NCI-H128 (cell line): ENCODE results near the gene LKAAEAR1.

Source experiments
- DNase-seq: peaks from one replicate; lab custom pipeline; 2025; ENCODE audit not compliant: unreplicated experiment; lab: John Stamatoyannopoulos, UW

Gene LKAAEAR1

GRCh38 chr20:64068386-64069208, 15.6 kb downstream of the LKAAEAR1 start:
- DNase-seq = no peak

- no peak for DNase-seq
Measured at GRCh38 chr20:64067733-64068307, 16.4 kb downstream of the LKAAEAR1 start.

- no peak for DNase-seq
Measured at GRCh38 chr20:64067005-64067632, 17.1 kb downstream of the LKAAEAR1 start.

DNA sequence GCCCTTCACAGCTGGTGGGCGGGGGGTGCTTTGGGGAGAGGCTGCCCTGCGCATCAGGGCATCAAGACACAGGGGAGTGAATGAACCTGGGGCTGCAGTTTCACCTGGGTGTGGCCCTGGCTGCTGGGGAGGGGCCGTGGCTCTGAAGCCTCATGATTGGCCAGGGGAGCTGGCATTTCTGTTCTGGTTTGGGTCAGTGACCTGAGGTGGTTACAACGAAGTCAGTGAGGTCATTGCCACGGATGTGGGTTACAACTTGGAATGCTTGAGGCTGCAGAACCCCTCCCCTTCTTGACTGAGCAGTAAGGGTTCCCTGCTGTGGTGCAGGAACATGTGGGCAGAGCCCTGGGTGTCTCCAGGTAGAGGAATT, 18.2 kb downstream of the LKAAEAR1 start:
- DNase-seq = no peak

GRCh38 chr20:64065062-64065973, 18.9 kb downstream of the LKAAEAR1 start:
- DNase-seq = no peak

DNA sequence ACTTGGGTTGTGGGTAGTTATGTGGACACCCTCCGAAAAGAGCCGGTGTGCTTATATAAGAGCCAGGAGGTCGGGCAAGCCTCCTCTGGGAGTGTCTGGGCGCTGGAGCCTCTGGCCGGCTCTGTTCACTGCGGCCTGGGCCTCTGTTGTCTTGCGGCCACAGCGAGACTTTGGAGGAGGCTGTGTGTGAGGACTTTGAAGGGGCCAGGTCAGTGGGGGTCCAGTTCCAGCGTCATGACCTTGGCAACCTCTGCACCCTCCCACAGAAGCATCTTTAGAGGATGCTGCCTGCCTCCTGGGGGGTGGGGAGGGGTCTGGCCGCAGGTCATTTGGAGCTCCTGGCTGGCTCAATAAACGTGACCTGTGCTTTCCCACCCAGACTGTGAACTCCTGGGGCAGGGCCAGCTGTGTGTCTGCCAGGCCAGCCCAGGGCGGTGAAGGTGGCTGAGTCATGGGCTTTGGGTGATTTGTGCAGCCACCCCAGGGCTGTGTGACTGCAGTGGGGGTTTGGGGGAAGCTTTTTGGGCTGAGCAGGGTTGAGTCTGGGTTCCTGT, 20.0 kb downstream of the LKAAEAR1 start:
- no peak for DNase-seq

DNA sequence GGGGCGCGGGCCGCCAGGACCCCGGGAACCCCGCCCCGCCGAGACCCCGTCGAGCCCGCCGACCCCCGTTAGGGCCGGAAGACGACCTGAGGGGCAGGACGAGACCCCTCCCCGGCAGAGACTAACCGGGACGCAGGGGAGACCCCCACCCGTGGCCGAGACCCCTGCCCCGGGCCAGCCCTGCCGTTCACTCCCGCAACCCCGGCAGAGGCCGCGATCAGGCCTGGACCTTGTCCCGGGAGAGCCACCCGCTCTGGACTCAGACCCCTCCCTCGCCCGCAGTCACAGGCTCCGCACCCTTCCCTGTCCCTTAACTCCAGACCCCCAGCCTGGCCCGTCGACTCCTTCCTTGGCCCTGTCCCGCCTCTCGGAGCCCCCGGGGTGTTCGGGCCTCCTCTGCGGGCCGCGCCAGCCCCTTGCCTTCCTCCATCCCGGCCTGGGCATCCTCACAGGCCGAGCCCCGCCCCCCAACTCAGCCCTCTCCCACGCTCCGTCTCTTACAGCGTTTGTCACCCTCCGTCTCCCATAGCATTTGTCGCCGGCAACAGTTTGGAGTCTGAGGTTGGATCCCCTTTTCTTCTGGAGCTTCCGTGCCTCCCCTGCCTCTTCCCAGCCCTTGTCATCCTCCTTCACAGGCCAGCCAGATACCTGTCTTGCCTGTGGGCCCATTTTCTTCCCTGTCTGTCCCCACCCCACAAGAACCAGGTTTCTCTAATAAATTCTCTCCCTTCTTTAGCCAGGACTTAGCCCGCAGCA, 20.6 kb downstream of the LKAAEAR1 start:
- DNase-seq = no peak

DNA sequence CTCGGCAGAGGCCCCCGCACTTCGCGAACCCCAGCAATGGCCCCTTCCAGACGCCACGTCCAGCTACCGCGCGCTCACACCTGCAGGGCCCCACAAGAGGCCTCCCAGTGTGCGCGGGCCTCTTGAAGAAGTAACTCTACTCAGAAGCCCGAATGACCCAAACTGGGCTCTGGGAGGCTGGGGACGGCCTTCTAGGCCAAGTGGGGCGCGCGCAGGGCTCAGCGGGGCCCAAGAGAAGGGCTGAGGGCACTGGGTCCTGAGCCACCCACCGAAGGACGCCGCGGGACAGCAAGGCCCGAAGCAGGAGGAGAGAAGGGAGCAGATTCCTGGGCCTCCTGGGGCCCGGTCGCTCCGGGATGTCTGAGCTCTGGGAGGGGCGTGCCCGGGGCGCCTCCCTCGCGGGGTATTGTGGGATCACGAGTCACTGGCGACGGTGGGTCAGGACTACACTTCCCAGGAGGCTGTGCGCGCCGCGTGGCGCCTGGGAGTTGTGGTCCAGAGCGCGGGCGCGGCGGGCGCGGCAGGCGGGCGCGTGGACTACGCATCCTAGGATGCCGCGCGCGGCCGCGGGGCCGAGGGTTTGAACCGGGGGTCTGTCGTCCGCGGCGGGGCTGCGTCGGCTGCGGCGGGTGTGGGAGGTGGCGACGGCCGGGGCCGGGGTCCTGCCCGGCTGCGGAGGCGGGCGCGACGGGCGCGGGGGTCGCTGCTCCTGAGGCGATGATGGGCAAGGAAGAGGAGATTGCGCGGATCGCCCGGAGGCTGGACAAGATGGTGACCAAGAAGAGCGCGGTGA, 21.4 kb downstream of the LKAAEAR1 start, which contains the start of gene TCEA2:
Gene TCEA2 (plus strand): TSS at position 603 of the 793 bp plus-strand sequence. CDS start 115 bp downstream, at position 718.
- peak; percentile 85 for DNase-seq

GRCh38 chr20:64062276-64062595, 22.0 kb downstream of the LKAAEAR1 start:
- DNase-seq = no peak

GRCh38 chr20:64058536-64058935, 25.7 kb downstream of the LKAAEAR1 start:
- no peak for DNase-seq

- peak; percentile 41 for DNase-seq
Measured at GRCh38 chr20:64057628-64058498, 26.3 kb downstream of the LKAAEAR1 start.

DNA sequence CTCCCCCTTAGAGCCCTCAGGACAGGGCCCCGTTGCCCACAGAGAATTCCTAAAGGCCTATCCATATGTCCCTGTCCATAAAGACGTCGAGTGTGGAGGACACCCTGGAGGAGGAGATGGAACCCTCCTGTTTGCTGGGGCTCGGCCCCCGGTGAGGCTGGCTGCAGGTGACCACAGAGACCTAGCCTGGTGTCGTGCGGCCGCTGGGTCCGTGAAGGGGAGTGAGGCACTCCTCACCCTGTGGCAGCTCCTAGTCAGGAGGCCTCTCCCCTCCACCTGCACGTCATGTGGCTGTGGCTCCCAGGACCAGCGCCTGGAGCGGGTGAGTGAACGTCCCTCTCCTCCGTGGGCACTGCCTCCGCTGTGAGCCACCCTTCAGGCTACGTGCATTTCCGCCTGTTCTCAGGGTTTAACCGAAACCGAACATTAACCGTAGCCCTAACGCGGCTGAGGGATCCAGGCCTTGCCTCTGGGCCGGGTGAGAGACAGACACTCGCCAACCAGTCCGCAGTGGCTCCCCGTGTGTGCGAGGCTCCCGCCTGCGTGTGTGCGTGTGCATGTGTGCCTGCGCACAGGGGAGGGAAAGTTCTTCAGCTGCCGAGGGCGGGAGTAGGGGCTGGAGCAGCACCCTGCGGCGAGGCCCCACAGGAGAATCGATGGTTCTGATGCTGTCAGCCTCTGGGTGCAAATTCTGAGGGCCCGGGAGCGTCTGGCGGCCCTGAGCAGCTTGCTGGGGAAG, 27.1 kb downstream of the LKAAEAR1 start:
- no peak for DNase-seq

DNA sequence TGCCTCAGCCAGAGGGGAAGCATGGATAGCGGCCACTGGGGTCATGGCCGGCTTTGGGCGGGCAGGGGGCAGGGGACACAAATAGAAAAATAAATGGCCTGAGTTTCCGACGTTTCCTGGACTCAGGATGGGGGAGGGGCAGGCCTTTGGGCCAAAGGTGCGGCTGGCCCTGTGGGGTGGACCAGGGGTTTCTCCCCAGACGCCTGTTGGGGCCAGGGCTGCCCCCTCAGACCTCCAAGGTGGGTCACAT, 27.6 kb downstream of the LKAAEAR1 start:
- no peak for DNase-seq

- no peak for DNase-seq
Measured at GRCh38 chr20:64055893-64056638, 28.1 kb downstream of the LKAAEAR1 start.

DNA sequence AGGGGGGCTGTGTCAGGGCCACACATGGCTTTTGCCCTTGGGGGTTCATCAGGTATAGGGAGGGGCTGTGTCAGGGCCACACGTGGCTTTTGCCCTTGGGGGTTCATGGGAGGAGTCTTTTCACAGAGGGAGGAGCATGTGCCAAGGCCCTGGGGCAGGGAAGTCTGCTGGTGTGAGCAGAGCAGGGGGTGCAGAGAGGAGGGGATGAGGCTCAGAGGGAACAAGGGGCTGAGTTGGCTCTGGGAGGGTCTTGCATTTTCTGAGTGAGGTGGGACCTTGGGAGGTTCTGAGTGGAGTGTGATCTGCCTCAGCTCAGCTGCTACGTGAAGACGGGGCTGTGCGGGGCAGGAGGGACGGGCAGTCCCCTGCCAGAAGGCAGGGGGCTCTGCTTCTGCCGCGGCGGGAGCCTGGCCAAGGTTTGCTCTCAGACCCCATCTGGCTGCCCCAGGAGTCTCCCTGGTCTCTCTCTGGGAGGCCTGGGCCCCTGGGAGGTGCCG, 28.8 kb downstream of the LKAAEAR1 start:
- no peak for DNase-seq

DNA sequence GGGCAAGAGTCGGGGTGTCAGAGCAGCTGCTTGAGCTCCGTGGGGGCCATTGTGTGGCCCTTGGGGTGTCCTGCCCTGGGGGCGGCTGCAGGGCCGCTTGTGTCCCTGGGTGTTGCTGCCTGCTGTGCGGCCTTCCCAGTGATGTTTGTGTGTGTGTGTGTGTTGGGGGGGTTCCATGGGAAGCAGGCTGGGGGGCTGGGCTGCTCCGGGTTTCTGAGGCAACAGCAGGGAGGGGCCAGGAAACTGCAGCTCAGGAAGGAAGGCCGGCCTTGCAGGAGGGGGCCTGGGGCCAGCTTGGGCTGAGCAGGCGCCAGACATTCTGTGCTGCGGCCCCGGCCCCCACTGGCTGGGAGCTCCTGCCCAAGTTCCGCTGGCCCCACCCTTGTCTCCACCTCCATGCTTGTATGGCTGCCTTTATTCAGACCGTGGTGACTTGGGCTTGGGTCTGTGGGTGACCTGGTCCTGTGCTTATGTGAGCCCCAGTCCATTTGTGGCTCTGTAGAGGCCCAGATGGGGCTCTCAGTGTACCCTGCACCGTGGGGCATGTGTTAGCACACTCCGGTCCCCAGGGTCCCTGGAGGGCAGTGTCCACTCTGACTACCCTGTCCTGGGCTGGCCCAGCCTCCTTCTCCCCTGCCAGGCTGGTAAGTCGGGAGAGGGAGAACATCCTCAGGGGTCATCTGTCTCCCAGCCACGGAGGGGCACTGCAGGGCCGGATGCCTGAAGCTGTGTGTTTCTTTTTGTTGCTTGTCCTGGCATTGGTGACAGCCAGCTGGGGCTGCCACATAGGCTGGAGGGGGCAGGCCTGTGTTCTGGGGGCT, 30.1 kb downstream of the LKAAEAR1 start:
- no peak for DNase-seq
